Activated T-cell treated with anti-CD3 and anti-CD28 coated beads, Interleukin-2, amount 50 U/mL, for 4 hours (primary cell): ENCODE data around the gene SH3RF1. TPM values are rescaled to one million over a fixed set of nuclear protein-coding genes. Genes with fewer than 3 reads are reported as not detected.

Experiments
- ATAC-seq, 2 donors: fragments of 200-7000 bp; cut with Tn5 transposase; one replicate each; pipeline ENCODE4 v1.10.0; 2021
- DNase-seq: peaks from one replicate; pipeline ENCODE4 v3.0.0-alpha.2; 2020
- H3K27me3 Mint-ChIP-seq: one replicate; pipeline ENCODE4 v1.8.0; 2021; ENCODE audit warnings: low read depth, mixed read lengths
- H3K36me3 Mint-ChIP-seq: one replicate; pipeline ENCODE4 v1.8.0; 2022; ENCODE audit warnings: mixed read lengths; ENCODE audit not compliant: insufficient read depth
- H3K4me1 Mint-ChIP-seq: one replicate; pipeline ENCODE4 v1.8.0; 2021; ENCODE audit warnings: low read depth, mixed read lengths
- H3K4me3 Mint-ChIP-seq: one replicate; pipeline ENCODE4 v1.8.0; 2021; ENCODE audit warnings: mild to moderate bottlenecking, moderate library complexity, mixed read lengths
- H3K9me3 Mint-ChIP-seq: one replicate; pipeline ENCODE4 v1.8.0; 2021; ENCODE audit warnings: mixed read lengths
- total RNA-seq, 3 donors: library from RNA; stranded (reverse); gene quantifications; one replicate each; pipeline ENCODE4 v1.2.1, GENCODE V29; 2021

The SH3RF1 gene
- total RNA-seq, 3 donors from 2014 or later: 0.43 to 1.2 (median 0.56) TPM

- H3K27me3 Mint-ChIP-seq: no peaks in the 10 kb centered on the region
- H3K4me3 Mint-ChIP-seq: no peak overlapping the region
- H3K36me3 Mint-ChIP-seq: no peaks in the 10 kb centered on the region
- no peak for ATAC-seq
- no peak for DNase-seq
- H3K9me3 Mint-ChIP-seq: no peaks in the 10 kb centered on the region
- no peaks in the 10 kb centered on the region for H3K4me1 Mint-ChIP-seq
Measured at GRCh38 chr4:169133932-169134331, 136.8 kb downstream of the SH3RF1 start.

GRCh38 chr4:169132561-169133305, 138.0 kb downstream of the SH3RF1 start:
- H3K4me1 Mint-ChIP-seq: no peaks in the 10 kb centered on the region
- no peak for ATAC-seq
- H3K9me3 Mint-ChIP-seq: no peaks in the 10 kb centered on the region
- no peak for DNase-seq
- H3K4me3 Mint-ChIP-seq: no peak overlapping the region
- H3K27me3 Mint-ChIP-seq: no peaks in the 10 kb centered on the region
- H3K36me3 Mint-ChIP-seq: no peaks in the 10 kb centered on the region

DNA sequence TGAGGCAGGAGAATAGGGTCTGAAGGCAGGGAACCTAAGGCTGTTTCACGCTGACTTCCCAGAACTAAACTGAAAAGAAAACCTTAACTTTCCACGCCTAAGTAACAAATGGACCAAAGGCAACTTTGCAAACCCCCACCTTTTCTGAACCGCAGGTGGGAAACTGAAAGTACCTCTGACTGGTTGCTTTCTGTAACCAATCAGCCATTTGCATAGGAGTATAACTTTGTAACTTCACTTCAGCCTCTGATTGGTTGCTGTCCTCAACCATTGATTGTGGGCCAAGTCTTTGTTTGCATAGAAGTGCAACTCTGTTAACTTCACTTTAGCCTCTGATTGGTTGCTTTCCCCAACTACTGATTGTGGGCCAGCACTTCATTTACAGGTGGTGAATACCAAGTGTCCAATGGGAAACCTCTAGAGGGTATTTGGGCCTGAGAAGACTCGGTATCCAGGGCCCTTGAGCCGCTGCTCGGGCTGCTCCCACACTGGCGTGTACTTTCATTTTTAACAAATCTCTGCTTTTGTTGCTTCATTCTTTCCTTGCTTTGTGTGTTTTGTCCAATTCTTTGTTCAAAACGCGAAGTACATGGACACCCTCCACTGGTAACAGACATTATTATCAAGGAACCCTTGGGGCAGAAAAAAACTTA, 139.1 kb downstream of the SH3RF1 start:
- Mint-ChIP-seq H3K9me3 (no peaks in the 10 kb centered on the region), H3K36me3 (no peaks in the 10 kb centered on the region), H3K4me3 (no peak overlapping the region), H3K27me3 (no peaks in the 10 kb centered on the region), H3K4me1 (no peaks in the 10 kb centered on the region)
- DNase-seq (no peak), ATAC-seq (no peak)

DNA sequence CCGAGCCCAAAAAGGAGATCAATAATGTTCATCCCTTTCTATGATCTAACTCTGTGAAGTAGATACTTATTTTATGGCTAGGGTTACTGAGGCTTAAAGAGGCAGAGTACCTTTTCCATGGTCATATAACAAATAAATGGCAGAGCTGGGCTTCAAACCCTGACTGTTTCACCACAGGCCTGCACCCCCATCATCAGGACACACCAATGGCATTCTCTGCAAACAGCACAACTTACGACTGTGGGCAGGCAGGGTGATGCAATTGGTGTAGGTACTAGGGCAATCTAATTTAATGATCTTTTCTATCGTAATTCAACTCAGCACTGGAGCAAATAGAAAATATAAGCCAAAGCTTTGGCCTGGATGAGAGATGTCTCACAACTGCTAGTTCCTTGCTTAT, 141.9 kb downstream of the SH3RF1 start:
- no peaks in the 10 kb centered on the region for H3K27me3 Mint-ChIP-seq
- DNase-seq: no peak
- H3K4me1 Mint-ChIP-seq: no peaks in the 10 kb centered on the region
- no peaks in the 10 kb centered on the region for H3K36me3 Mint-ChIP-seq
- H3K4me3 Mint-ChIP-seq: no peak overlapping the region
- no peak for ATAC-seq
- no peaks in the 10 kb centered on the region for H3K9me3 Mint-ChIP-seq

DNA sequence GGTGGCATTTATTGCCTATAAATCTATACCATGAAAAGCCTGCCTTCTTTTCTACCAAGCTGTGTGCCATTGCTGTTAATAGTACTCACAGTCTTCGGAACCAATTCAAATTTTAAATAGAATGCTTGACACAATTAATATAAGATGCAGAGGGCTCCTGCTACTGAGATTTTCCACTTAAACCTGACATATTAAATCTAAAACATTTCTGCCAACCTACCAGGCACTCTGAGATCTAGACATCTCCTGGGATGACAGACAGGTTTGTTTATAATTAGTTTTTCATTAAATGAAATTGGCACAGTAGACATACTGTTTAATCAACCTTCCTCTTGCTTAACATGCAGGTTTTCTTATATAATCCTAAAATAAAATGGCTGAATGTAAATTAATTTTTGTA, 143.4 kb downstream of the SH3RF1 start:
- no peak overlapping the region for H3K4me3 Mint-ChIP-seq

DNA sequence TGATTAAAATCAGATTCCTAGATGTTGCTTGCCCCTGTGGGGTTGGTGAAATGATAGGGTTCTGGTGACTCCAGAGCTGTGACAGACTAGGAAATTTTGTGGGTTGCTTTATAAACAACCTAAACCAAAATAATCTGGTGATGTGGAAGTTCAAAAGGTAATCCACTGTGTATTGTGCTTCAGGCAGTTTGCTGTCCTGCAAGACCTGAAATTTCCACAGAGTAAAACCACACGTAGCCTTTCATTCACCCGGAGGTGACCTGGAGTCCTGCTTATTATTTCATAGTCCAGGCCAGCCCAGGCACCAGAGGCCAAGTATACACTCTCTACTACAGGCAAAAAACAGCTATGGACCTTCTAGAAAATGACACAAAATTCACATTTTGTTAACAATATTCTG, 146.1 kb downstream of the SH3RF1 start:
- Mint-ChIP-seq H3K4me3 (no peak overlapping the region), H3K4me1 (no peaks in the 10 kb centered on the region), H3K9me3 (no peaks in the 10 kb centered on the region), H3K27me3 (peaks cover 4% of the 10 kb centered on the region), H3K36me3 (no peaks in the 10 kb centered on the region)
- DNase-seq (no peak), ATAC-seq (no peak)

More for the DNA sequence above, 143.4 kb downstream of the SH3RF1 start:
- no peaks in the 10 kb centered on the region for H3K27me3 Mint-ChIP-seq
- H3K36me3 Mint-ChIP-seq: no peaks in the 10 kb centered on the region
- DNase-seq: no peak
- H3K4me1 Mint-ChIP-seq: no peaks in the 10 kb centered on the region
- ATAC-seq: no peak
- H3K9me3 Mint-ChIP-seq: no peaks in the 10 kb centered on the region

DNA sequence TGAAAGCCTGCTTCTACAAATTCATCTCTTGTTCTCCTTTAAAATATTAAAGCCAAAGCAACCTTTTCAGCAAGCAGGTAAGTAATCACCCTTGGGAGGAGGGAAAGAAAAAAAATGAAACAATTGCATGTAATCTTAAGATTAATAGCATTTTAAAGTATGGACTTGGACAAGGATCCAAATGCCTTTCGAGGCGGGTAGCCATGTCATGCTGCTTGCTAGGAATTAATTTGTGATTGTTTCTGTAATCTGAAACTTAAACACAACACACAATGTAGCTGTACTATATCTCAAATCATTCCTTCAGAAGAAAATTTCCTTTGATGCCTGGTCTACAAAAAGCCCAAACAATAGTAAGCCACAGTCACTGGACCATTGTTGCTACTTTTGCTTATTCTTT, 148.3 kb downstream of the SH3RF1 start:
- Mint-ChIP-seq H3K9me3 (no peaks in the 10 kb centered on the region), H3K36me3 (no peaks in the 10 kb centered on the region), H3K4me3 (no peak overlapping the region), H3K27me3 (peaks cover 4% of the 10 kb centered on the region), H3K4me1 (no peaks in the 10 kb centered on the region)
- ATAC-seq (no peak), DNase-seq (no peak)

DNA sequence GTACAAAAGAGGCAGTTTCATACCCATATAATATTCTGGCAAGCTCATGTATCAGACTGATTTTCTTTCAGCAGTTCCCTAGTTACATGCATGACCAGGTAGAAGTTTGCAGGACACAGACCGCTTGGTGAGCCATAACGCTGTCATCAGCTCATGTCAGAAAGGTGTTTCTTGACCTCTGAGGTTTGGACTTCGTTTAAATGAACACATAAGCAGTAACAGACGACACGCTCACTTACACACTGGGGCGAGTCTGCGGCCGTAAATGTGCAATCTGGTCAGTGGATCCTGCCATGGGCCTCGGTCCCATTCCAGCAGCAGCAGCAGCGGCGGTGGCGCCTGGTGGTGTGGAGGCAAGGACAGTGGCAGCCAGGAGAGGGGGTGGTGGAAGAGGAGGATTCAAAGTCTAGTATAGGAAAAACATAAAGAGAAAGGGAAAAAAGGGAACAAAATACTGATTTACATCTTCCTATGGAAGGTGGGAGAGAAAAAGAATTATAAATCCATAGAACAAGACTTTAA, 148.8 kb downstream of the SH3RF1 start:
- DNase-seq (no peak), ATAC-seq (no peak)
- peaks cover 4% of the 10 kb centered on the region for H3K27me3 Mint-ChIP-seq
- no peak overlapping the region for H3K4me3 Mint-ChIP-seq
- H3K36me3 Mint-ChIP-seq: no peaks in the 10 kb centered on the region
- H3K9me3 Mint-ChIP-seq: no peaks in the 10 kb centered on the region
- H3K4me1 Mint-ChIP-seq: no peaks in the 10 kb centered on the region

GRCh38 chr4:169120624-169121023, 150.1 kb downstream of the SH3RF1 start:
- Mint-ChIP-seq H3K4me3 (no peak overlapping the region), H3K36me3 (no peaks in the 10 kb centered on the region), H3K4me1 (no peaks in the 10 kb centered on the region), H3K27me3 (peaks cover 4% of the 10 kb centered on the region), H3K9me3 (no peaks in the 10 kb centered on the region)
- ATAC-seq (no peak), DNase-seq (no peak)

GRCh38 chr4:169119536-169119935, 151.2 kb downstream of the SH3RF1 start:
- DNase-seq (no peak), ATAC-seq (no peak)
- Mint-ChIP-seq H3K9me3 (no peaks in the 10 kb centered on the region), H3K27me3 (peaks cover 4% of the 10 kb centered on the region), H3K4me3 (no peak overlapping the region), H3K36me3 (no peaks in the 10 kb centered on the region), H3K4me1 (no peaks in the 10 kb centered on the region)

GRCh38 chr4:169117591-169118081, 153.1 kb downstream of the SH3RF1 start:
- Mint-ChIP-seq H3K36me3 (no peaks in the 10 kb centered on the region), H3K4me1 (no peaks in the 10 kb centered on the region), H3K4me3 (no peak overlapping the region), H3K9me3 (no peaks in the 10 kb centered on the region), H3K27me3 (peaks cover 4% of the 10 kb centered on the region)
- DNase-seq (no peak), ATAC-seq (no peak)

GRCh38 chr4:169116270-169116901, 154.4 kb downstream of the SH3RF1 start:
- H3K4me1 Mint-ChIP-seq: no peaks in the 10 kb centered on the region
- ATAC-seq: no peak
- no peaks in the 10 kb centered on the region for H3K9me3 Mint-ChIP-seq
- DNase-seq: no peak
- H3K36me3 Mint-ChIP-seq: no peaks in the 10 kb centered on the region
- no peak overlapping the region for H3K4me3 Mint-ChIP-seq
- H3K27me3 Mint-ChIP-seq: no peaks in the 10 kb centered on the region

- H3K36me3 Mint-ChIP-seq: no peaks in the 10 kb centered on the region
- DNase-seq (no peak), ATAC-seq (peak in 1 of 2 donors; percentile 61)
- no peaks in the 10 kb centered on the region for H3K27me3 Mint-ChIP-seq
- H3K4me3 Mint-ChIP-seq: no peak overlapping the region
- H3K4me1 Mint-ChIP-seq: no peaks in the 10 kb centered on the region
- H3K9me3 Mint-ChIP-seq: no peaks in the 10 kb centered on the region
Measured at GRCh38 chr4:169115897-169116254, 154.9 kb downstream of the SH3RF1 start.

DNA sequence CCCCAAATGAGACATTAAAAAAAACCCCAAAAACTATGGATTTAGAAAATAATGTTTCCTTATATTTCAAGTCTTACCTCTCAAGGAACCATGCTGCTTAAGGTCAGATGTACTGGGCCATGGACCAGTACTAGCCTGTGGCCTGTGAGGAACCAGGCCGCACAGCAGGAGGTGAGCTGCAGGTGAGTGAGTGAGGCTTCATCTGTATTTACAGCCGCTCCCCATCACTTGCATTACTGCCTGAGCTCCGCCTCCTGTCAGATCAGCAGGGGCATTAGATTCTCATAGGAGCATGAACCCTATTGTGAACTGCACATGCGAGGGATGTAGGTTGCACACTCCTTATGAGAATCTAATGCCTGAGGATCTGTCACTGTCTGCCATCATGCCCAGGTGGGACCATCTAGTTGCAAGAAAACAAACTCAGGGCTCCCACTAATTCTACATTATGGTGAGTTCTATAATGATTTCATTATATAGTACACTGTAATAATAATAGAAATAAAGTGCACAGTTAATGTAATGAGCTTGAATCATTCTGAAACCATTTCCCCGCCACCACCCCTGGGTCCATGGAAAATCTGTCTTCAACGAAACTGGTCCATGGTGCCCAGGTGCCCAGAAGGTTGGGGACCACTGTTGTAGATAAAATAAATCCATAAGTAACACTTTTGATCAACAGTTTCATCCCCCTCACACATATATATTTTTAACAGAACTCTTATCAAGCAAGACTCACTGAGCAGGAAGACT, 155.4 kb downstream of the SH3RF1 start:
- Mint-ChIP-seq H3K9me3 (no peaks in the 10 kb centered on the region), H3K36me3 (no peaks in the 10 kb centered on the region), H3K4me3 (no peak overlapping the region), H3K27me3 (peaks cover 3% of the 10 kb centered on the region), H3K4me1 (no peaks in the 10 kb centered on the region)
- ATAC-seq: no peak
- no peak for DNase-seq
